GM04504 (cell line): ENCODE measurements around the gene METRN.
"Not testable (repeated sequence)": the region's sequence is repeated elsewhere in the genome, so short reads cannot be mapped to it uniquely, and the experiment has no call there.

Source experiments
- DNase-seq: peaks from one replicate; pipeline ENCODE4 v3.0.0-alpha.2; 2012; ENCODE audit warnings: low read depth

METRN gene

DNA sequence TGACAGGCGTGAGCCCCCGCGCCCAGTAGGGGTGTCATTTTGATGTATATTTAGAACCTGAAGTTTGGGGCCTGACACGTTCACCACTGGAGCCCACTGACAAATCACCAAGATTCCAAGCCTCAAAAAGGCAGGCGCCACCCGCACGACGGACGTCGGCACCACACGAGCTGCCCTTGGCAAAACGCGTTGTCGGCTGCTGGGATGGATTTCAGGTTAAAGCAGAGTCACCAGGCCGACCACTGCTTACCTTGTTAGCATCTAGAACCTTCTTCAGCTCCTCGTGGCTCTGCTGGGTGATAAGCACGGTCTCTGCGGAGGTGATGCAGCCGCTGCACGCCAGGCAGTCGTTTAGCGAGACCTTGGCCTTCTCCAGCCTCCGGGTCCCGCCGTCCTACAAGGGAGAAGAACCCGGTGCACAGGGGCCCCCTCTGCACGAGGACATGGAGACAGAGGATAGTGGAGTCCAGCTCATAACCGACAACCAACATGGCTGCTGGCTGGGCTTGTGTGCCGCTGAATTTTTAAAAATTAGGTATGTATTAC, 22.1 kb downstream of the METRN start:
- no peak for DNase-seq

DNA sequence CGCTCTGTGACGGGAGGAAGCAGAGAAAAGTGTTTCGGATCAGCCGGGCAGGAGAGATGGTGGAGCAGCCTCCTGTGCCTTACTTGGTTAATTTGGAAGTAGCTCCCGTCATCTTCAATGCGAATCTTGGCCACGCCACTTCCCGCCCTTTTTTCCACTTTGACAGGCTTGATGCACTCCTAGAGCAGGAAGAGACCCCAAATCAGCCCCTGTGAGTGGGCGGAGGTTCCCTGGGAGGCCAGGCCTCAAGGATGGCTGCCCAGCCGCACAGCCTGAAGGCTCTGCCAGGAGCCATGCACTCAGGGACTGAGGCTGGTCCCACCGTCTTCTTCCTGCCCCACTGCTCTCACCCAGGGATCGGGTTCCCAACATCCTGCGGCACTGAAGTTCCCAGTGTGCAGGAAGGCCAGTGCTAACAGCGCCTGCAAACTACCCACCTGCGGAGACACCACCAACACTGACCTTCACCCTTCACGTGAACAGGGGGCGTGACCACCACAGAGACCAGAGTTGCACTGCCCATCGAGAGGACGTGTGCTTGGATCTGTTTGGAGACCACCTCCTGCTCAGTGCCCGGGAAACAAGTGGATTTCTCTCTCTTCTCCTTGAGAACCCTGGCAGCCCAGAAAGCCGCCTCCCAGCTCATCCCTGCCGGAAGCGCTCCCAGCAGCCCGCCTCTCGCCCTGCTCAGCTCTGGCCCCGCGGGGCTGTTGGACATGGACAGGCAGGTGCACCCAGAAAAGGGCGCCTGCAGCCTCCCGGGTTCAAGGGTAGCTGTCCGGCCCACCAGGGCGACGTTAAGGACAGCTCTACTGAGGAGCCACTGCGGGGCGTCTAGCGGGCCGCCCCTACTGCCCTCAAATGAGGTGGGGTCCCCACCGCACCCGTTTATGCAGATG, 24.9 kb downstream of the METRN start:
- no peak for DNase-seq

DNA sequence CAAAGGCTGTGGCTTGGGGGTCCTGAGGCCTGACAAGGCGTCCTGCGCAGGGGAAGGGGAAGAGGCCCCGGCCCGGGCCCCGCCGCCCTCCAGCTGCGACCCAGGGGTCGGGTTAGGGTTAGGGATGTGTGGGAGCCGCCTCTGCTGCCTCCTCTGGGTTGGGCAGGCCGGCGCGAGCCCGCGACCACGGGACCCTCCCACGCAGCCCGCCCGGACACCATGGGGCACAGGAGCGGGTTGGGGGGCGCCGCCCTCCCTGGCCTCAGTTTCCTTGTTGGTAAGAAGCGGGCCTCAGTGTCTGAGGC, 25.5 kb downstream of the METRN start:
- DNase-seq, result no peak

DNA sequence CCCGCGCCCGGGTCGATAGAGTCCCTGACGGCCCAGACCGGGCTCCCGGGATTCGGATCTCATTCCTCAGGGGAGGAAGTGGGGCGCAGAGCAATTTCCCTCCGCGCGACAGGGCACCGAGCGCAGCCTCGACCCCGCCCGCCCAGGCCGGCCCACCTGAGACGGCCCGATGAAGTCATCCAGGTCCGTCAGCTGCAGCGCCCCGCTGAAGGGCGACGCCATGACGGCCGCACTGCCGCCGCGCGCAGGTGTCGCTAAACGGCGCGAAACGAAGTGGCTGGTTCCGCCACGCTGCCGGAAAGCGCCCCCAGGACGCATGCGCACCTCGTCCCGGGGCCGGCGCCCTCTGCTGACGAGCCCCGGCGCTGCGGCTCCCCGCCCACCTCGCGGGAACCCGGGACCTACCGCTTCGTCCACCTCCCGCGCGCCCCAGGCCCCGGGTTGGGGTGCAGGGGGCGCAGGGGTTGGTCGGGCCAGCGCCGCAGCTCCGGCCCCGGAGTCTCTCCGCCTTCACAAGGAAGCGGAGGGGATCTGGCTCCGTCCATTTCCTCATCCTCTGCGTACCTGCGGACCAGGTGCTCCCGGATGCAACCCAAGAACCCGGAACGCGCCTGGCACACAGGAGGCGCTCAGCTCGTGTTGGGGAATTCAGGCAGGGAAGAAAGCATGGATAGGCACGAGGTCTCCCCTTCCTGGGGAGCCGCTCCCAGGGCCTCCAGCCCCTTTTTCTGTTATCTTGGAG, 26.0 kb downstream of the METRN start, which contains the start of gene CIAO3:
Gene CIAO3, minus strand, starts transcription at position 234 of the 742 bp plus-strand sequence. Its CDS starts 12 bp downstream, at position 222.
- peak; percentile 71 for DNase-seq

DNA sequence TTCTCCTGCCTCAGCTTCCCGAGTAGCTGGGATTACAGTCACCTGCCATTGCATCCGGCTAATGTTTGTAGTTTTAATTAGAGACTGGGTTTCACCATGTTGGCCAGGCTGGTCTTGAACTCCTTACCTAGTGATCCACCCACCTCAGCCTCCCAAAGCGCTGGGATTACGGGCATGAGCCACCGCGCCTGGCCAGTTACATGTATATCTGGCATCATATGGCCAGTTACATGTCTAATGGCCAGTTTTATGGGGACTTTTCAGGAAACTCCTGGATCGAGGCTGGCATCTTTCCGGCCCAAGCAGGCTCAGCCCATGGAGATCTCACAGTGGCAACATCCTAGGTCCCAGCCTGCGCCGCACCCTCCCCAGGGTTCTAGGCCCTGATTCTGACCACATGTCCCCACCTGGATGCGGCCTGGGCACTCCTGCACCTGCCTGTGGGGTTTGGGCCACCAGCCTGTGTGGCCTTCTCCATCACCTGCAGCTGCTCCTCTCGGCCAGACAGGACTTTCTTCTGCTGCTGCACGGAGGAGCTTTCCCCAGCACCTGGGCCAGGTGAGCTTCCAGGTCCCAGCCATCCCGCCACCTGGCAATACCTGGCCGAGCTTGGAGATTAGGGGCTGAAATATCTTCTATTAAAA, 27.2 kb downstream of the METRN start:
- no peak for DNase-seq

DNA sequence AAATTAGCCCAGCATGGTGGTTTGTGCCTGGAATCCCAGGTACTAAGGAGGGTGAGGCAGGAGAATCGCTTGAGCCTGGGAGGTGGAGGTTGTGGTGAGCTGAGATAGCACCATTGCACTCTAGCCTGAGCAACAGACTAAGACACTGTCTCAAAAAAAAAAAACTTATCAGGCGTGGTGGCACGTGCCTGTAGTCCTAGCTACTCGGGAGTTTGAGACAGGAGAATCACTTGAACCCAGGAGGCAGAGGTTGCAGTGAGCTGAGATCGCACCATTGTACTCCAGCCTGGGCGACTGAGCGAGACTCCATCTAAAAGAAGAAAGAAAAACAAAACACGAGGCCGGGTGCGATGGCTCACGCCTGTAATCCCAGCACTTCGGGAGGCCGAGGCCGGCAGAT, 28.0 kb downstream of the METRN start:
- not testable (repeated sequence) for DNase-seq

DNA sequence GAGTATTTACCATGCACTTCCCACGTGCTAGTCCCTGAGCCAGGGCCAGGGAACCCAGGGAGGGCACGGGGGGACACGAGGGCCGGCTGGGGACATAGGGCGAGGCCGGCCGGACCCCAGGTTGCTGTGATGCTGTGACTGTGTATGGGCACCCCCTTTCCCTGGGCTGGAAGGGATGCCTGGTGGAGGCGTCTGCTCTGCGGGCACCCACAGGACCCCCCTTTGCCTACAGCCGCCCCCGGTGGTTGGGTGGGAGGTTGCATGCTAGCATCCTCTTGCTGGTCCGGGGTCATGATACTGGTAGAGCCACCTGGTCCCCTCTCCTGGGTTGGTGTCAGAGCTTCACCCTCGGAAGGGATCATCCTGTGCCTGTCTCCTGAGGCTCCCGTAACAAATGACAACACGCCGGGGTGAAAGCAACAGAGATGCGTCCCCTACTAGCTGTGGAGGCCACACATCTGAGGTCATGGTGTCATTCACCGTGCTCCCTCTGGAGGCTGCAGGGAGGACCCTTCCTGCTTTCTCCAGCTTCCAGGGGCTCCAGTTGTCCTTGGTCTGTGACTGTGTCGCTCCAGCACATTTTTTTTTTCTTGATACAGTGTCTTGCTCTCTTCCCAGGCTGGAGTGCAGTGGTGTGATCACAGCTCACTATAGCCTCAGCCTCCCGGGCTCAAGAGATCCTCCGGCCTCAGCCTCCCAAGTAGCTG, 29.0 kb downstream of the METRN start:
- no peak for DNase-seq

DNA sequence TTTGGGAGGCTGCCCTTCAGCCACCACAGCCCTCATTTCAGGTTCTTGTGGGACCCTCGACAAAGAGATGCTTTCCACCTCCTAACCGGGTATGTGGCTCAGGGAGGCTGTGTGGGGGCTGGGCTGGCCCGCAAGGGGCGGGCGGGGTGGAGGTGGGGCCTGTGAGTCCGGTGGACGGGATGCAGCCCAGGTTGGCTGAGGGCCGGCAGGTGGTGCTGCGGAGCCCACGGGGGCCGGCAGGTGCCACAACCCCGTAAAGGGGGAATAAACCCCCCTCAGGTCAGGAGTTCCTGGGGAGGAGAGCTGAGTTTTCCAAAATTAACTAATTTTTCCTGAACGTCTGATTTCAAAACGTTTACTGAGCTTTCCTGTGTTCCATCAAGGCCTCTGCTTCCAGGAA, 30.8 kb downstream of the METRN start:
- no peak for DNase-seq

DNA sequence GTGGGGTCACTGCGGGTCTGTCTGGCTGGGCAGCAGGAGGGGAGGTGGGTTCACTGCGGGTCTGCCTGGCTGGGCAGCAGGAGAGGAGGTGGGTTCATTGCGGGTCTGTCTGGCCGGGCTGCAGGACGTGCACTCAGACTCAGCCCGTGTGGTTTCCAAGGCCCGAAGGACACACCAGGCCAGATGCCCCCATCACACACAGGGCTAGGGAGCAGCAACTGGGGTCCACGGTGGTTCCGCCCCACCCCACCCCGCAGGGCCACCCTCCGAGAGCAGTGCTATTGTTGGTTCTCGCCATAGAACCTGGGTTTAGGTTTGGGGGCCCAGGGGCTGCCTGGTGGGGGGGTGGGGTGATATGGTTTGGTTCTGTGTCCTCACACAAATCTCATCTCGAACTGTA, 31.7 kb downstream of the METRN start:
- DNase-seq, result no peak

DNA sequence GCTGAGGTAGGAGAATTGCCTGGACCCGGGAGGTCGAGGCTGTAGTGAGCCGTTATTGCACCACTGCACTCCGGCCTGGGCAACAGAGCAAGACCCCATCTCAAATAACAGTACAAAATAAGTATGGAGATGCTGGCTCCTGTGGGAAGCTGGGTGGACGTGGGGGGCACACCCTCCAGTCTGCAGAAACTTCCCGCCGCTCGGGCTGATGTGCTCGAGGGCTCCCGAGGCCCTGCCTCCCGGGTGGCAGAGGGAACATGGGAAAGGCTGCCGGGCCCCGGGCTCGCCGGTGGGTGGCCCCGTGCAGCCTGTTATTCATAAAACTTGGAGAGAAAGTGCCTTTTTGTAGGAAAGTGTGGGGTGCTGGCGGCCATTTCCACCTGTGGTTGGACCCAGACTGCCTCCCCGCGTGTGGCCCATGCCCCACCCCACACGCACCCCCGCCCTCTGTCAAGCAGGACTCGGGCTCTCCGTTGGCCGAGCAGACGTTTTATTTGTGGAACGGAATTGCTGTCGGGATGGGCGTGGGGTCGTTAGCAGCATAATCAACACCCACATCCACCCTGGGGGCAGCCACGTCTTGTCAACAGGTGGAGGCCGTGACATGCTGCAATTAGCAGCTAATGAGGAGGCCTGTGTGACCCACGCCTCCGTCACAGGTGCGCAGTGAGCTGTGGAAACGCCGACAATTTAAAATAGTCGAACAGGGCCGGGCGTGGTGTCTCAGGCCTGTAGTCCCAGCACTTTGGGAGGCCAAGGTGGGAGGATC, 33.2 kb downstream of the METRN start:
- DNase-seq, result no peak

DNA sequence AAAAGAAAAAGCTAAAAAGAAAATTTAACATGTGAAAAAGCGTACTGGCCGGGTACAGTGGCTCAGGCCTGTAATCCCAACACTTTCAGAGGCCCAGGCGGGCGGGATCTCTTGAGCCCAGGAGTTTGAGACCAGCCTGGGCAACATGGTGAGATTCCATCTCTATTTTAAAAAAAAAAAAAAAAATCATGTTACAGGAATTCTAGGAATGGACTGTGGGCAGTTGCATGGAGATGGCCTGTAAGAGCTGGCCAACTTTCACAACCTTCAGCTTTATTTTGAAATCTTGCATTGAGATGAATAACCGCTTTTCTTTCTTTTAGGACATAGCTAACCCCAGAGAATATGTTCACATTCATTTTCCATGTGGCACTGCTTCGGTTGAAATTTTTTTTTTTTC, 34.1 kb downstream of the METRN start:
- peak; percentile 76 for DNase-seq

DNA sequence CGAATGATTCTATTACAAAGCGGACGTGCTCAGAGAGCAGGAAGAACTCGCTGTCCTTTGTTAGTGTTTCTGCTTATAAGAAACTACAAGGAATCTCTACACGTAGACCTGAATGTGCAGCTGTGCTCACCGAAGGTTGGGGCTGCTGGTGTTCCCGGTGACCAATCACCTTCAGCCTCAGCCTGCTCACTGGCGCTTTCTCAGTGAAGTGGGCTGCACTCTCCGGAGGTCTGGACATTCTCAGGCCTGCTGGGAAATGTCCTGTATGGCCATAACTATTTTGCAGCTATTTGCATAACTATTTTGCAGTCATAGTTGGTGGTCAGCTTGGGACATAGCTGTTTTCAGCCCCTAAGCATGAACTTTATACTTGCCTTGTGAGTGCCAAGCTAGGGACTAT, 35.6 kb downstream of the METRN start:
- no peak for DNase-seq

DNA sequence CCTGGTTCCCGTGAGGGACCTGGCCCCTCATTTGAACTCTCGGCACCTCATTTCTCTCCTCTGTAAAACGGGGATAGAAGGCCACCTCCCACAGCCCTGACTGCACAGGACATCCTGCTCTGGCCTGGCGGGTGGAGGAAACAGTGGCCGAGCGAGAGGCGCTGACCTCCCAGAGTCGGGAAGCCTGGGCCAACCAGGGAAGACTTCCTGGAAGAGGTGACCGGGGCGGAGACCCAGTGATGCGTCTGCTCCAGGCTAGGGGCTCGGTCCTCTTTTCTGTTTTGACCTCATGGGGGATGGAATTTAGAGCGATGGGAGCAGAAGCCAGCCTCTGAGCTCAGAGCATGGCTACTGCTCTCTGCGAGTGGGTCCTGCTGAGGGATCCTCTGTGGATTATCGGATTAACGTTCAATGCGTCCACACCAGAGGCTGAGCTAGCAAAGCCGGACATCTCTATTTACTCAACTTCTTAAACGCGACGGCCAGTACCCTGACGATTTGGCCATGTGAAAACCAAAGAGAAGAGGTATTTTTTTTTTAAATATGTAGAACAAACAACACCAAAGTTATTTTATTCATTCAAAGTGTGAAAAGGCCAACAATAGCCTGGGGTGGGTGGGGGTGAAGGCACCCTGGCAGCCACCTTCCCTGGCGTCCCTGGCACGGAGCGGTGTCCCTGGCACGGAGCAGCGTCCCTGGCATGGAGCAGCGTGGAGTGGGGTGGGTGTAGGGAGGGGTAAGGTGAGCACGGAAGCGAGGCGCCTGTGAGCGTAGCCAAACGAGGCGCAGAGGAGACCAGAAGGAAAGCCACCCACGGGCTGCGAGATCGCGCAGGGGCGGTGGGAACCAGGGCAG, 36.5 kb downstream of the METRN start:
- DNase-seq, result no peak

DNA sequence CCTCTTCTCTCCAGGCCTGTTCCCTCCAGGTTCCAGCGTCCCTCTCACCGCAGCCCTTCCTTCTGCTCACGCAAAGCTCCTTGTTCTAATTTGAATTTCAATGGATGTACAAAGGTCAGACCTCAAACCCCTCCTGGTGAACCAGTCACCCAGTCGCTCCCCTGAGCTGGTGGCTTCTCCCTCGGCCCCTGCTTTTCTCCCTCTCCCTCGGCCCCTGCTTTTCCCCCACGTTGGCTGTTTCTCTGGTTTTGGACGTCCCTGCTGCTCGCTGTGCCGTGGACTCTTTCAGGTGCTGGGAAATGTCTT, 37.0 kb downstream of the METRN start:
- DNase-seq, result no peak

DNA sequence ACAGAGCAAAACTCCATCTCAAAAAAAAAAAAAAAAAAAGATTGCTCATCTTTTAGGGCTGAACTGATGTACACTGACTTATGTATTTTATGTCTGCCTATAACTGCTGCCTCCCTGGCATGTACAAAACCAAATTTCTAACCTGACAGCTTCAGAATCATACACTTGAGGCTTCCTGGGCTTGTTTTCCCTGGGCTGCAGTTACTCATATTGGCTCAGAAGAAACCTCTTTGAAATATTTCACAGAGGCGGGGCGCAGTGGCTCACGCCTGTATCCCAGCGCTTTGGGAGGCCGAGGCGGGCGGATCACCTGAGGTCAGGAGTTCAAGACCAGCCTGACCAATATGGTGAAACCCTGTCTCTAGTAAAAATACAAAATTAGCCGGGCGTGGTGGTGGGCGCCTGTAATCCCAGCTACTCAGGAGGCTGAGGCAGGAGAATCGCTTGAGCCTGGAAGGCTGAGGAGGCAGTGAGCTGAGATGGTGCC, 39.2 kb downstream of the METRN start:
- DNase-seq, result not testable (repeated sequence)

DNA sequence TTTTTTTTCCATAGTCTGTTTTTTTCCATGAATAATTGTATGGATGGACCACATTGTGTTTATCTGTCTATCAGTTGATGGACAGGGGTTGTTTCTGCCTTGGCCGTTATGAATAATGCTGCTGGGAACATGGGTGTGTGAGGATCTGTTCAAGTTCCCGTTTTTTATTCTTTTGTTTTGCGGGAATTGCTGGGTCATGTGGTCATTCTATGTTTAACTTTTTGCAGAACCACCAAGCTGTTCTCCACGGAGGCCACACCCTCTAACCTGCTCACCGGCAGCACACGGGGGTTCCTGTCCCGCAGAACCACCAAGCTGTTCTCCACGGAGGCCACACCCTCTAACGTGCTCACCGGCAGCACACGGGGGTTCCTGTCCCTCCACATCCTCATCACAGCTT, 39.7 kb downstream of the METRN start:
- no peak for DNase-seq

DNA sequence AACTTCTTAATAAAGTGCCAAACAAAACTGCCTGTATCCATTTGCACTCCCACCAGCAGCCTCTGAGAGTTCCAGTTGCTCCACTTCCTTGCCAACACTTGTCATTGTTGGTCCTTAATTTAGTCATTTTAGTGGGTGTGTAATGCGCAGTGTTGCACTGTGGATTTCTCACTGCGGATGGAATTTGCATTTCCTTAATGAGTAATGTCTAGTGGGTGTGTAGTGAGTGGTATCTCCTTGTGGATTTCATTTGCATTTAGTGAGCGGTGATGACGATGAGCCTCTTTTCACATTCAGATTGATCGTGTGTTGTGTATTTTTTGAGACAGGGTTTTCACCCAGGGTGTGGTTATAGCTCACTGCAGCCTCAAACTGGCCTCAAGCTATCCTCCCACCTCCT, 41.5 kb downstream of the METRN start:
- DNase-seq, result no peak

DNA sequence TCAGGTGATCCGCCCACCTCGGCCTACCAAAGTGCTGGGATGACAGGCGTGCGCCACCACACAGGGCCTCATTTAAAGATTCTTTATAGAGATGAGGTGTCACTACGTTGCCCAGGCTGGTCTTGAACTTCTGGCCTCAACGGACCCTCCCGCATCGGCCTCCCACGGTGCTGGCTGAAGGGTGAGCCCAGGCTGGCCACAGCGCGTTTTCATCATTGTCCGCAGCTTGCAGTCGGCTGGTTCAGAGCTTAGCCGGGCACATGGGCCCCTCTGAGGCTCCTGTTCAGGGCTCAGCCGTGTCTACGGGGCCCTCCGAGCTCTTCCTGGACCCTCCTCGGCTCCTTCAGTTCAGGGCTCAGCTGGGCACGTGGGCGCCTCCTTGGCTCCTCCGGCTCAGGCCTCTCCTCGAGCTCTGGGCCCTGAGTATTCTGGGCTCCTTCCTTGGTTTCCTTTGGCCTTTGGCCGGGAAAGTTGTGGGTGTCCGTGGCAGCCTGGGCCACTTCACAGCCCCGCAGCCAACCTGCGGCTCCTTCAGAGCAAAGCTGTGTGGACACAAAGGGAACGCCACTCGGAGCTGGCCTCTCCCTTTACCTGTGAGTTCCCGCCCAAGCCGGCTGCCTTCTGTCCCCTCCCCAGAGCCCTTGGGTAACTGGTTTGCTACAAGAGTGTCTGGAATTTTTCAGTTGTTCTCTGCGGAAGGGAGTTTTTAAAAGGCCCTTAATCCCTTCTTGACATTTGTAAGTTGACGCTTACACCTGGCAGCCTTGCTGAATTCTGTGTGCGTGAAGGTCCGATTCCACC, 44.4 kb downstream of the METRN start:
- no peak for DNase-seq

DNA sequence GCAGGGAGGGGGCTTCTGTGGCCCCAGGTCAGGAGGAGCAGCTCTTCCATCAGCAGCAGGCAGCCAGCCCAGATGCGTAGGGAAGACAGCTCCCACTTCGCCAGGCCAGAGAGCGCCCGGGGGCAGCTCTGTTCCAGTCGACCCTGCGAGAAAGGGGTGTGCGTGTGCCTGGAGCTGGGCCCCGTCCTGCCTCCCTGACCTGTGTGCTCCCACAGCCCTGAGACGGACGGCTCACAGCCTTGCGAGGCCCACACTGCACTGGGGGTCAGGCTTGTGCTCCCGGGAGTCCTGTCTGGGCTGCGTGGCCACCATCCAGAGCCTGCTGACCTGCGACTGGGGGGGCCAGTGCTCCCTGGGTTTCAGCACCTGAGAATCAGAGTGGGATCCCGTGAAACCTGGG, 45.1 kb downstream of the METRN start:
- no peak for DNase-seq
